Stimulated activated CD8-positive, alpha-beta memory T cell treated with anti-CD3 and anti-CD28 coated beads, Interleukin-12 subunit alpha, Interleukin-12 subunit beta, amount 100 ng/mL, for 24 hours (primary cell): ENCODE results near the gene SH3PXD2B.
"Not testable (repeated sequence)": the region's sequence is repeated elsewhere in the genome, so short reads cannot be mapped to it uniquely, and the experiment has no call there.

ENCODE experiments used
- DNase-seq: peaks from one replicate; pipeline ENCODE4 v3.0.0-alpha.2; 2020; ENCODE audit errors: extremely low read depth

SH3PXD2B gene

DNA sequence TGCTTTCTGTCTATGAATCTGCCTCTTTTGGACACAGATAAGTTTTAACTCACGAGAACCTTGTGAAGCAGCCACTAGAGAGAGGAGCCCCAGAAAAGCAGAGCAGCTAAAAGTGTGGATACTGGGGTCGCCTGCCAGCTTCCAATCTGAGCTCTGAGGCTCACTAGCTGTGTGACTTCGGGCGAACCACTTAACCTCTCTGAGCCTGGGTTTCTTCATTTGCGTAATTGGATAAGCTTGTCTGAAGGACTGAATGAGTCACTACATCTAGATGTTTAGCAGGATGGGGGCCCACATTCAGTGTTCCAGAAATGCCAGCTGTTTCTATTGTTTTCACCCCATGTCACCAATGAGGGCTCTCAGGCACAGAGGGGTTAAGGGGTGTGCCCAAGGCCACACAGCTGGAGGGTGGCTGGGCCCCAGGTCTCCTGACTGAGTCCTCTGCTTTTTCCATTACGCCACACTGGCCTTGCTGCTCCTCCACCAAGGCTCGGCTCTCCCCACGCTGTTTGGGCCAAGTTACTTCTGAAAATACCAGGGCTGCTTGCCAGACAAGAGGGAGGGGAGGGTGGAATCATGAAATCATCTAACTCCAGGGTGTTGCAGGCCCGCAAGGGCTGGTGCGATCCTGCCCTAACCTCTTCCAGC, 36.2 kb downstream of the SH3PXD2B start:
- DNase-seq: no peak

DNA sequence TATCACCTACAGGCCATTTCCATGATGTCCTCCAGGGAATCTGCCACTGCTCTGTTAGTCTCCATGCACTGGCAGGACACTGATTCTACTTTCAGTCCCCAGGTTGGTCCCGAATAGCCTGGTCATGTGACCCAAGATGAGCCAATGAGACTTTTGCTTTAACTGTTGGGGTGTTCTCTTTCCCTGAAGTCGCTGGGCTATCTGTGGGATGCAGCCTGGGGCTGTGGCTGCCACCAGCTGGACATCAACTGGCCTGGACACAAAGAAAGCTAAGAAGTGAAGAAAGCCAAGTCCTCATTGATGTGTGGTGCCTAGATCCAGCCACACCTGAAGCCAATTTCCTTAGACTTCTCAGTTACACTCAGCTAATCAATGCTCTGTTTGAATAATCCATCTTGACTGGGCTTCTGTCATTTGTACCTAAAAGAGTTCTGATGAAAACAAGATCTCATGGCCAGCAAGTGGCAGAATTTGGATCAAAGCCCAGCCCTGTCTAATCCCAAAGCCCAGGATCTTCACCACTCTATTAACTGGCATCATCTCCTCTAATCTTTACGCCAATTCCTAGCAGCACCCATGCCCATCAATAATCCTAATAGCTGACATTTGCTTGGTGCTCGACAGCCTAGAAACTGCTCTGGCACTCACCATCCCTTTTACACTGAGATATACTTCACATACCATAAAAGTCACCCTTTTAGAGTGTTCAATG, 37.0 kb downstream of the SH3PXD2B start:
- no peak for DNase-seq

DNA sequence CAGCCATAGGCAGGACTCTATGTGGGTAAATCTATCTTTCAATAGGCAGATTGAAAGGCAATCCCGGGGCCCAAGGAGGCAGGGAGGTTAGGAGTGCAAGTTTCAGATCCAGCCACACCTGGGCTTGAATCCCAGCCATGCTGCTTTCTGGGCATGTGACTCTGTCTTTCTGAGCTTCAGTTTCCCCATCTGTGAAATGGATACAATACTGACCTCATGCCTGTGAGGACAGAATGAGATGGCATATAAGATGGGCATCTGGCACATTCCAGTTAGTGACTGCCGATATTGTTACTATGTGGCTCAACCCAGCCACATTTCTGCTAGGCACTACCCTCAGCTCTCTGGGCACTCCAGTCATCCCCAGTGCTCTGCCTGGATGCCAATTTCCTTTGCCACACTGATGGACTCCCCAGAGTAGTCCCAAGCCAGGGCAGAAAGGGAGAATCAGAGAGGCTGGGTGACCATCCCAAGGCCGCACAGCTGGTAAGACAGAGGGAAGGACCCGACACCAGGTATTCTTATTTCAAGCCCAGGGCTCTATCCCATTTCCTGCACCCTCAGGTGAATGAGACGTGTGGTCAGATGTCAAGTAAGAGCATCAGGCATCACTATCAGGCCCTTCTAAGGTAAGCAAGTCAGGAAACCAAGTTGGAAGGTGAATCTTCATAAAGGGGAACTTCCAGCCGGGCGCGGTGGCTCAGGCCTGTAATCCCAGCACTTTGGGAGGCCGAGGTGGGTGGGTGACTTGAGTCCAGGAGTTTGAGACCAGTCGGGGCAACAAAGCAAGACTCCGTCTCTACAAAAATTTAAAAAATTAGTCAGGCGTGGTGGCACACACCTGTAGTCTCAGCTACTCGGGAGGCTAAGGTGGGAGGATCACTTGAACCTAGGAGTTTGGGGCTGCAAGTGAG, 38.7 kb downstream of the SH3PXD2B start:
- no peak for DNase-seq

GRCh38 chr5:172414531-172415361, 39.6 kb downstream of the SH3PXD2B start:
- DNase-seq: no peak

DNA sequence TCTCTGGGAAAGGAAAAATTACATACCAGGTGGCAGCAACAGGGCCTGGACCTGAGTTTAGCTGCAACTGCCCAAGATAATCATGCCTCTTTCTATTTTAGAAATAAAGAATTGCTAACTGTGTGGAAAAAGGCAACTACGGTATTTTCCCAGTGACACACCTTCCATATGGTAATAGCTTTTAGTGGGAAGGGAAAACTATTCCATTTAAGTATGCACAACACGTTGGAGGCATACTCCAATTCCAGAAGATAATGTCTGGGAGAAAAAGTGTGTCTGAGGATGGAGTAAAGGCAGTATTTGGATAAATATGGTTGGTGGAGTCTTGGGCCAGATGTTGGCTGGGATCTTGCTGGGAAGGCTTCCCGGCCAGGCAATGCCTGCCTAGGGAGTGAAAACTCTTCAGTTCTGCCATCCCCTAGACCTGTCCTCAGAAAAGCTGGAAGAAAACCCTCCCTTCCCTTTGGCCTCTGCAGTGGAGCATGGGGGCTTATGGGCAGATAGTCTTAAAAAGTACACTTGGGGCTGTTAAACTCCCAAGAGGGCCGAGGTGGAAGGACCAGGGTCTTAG, 40.6 kb downstream of the SH3PXD2B start:
- no peak for DNase-seq

GRCh38 chr5:172412724-172413286, 41.5 kb downstream of the SH3PXD2B start:
- DNase-seq: no peak

DNA sequence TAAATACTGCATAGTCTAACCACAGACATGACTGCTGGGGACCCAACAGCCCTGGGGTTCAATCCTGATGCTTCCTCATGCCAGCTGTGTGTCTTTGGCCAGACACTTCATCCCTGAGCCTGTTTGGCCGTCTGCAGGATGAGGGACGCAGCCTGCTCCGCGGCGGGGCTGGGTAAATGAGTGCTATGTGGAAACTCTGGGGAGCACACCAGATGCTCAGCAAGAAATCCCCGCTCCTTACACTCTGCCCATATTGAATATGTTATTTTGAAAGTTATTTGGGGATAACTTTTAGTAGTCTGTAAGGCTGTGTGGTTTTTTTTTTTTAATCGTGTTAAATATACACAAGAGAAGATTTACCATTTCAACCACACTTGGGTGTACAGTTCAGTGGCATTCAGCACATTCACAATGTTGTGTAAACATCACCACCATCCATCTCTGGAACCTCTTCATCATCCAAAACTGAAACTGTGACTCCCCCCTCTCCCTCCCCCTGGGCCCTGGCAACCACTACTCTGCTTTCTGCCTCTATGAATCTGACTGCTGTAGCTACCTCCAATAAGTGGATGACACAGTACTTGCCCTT, 42.7 kb downstream of the SH3PXD2B start:
- no peak for DNase-seq

DNA sequence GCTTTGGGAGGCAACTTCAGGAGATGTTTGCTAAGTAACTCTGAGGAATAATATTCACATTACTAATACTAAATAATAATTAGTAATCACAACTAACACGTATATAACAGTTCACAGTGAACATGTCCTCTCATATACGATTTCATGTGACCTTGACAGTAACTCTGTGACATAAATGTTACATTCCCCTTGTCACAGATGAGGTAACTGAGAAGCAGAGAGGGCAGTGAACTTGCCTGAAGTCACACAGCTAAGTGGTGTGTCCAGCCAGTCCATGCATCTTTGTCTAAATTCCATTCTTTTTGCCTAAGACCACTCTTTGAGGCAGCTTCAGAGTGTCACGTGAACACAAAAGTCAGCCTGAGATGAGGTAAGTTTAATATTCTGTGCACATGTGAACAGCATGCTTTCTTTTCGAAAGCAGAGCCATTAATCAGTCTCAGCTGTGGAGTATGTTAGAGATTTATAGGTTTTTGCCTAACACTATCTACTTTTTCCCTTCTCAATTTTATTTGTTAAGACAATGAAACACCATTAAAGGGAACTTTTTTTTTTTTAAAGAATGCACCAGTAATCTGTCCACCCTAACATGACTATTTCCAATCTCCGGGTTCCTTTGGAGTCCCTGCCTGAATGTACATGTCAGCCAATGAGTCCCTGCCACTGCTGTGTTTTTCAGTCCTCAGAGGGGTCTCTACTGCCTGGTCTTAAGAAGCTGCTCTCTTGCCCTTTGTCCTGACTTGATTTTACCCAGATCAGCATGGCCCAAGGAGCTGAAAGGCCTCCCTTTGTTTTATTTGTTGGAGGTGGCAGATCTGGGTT, 43.5 kb downstream of the SH3PXD2B start:
- DNase-seq: no peak

GRCh38 chr5:172410160-172410559, 44.2 kb downstream of the SH3PXD2B start:
- DNase-seq: no peak

DNA sequence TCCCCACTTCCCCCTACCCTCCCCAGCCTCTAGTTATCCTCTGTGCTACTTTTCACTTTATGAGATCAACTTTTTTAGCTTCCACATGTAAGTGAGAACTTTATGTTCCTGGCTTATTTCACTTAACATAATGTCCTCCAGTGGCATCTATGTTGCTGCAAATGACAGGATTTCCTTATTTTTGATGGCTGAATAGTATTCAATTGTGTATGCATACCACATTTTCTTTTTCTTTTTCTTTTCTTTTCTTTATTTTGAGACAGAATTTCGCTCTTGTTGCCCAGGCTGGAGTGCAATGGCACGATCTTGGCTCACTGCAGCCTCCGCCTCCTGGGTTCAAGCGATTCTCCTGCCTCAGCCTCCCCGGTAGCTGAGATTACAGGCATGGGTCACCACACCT, 44.8 kb downstream of the SH3PXD2B start:
- DNase-seq: not testable (repeated sequence)

DNA sequence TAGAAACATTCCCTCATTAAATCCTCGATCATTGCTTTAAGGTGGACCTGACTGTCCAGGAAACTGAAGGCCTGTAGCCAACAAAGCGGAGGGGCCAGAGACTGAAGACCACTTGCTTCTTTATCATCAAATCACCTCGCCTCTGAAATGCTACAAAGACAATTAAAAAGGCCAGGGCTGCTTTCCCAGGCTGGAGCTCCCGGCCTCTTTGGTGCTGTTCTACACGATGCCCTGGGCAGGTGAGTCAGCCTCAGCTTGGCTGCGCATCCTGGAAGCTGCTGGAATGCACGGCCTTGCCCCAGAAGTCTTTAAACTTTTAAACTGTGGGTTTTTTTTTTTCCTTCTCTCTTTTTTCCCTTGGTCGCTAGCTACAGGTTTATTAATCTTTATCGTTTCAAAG, 46.5 kb downstream of the SH3PXD2B start:
- DNase-seq: no peak

DNA sequence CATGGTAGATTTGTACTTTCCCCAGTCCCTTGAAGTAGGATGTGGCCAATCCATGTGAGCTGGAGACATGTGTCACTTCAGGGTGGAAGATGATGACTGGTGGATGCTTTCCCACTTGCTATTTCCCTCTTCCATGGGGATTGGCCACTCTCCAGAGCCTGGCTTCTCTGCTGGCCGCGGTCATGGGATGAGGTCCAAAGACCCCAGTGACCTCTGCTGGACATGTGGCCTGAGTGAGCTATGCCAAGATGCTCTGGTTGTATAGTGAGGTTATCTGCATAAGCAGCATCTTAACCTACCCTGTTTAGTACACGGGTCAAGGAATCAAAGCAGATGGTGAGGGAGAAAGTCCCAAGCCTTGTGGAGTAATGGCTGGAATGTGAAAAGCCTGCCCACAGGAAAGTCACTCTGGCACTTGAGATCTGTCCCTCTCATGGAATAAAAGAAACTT, 47.1 kb downstream of the SH3PXD2B start:
- no peak for DNase-seq

GRCh38 chr5:172405226-172406107, 48.9 kb downstream of the SH3PXD2B start:
- no peak for DNase-seq

- DNase-seq: no peak
These were observed 49.6 kb downstream of the SH3PXD2B start for GRCh38 chr5:172404746-172405145.

GRCh38 chr5:172403817-172404216, 50.5 kb downstream of the SH3PXD2B start:
- no peak for DNase-seq

- DNase-seq: no peak
These were observed 51.0 kb downstream of the SH3PXD2B start for GRCh38 chr5:172403189-172403796.

DNA sequence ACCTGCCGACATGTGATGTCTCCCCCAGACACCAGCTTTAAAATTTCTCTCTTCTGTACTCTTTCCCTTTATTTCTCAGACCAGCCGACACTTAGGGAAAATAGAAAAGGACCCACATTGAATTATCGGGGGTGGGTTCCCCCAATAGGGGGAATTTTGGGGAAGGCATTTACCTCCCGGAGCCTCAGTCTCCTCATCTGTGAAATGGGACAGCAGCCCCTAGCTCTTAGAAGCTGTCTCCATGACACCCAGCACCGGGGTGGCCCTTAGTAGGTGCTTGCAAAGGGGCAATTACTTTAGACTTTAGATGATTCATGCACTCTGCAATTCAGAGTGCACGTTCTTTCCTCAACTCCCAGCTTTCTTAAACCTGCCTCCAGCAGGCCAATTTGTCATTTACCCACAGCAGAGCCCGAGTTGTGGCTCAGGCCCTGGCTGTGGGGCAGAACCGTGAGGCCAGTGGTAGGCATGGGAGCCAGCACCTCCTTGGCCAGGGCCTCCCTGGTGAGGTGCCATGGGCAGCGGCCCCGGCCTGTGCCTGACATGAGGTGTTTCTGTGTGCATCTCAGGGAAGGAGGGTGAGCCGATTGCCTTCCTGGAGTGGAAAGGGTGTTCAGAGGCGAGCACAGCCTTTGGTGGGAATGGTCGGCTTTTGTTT, 51.7 kb downstream of the SH3PXD2B start:
- DNase-seq: no peak

DNA sequence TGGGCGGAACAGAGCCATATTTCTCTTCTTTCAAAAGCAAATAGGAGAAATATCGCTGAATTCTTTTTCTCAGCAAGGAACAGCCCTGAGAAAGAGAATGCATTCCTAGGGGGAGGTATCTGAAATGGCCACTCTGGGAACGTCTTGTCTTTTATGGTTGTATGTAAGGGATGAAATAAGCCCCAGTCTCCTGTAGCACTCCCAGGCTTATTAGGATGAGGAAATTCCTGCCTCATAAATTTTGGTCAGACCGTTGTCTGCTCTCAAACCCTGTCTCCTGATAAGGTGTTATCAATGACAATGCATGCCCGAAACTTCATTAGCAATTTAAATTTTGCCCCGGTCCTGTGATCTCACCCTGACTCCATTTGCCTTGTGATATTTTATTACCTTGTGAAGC, 52.3 kb downstream of the SH3PXD2B start:
- not testable (repeated sequence) for DNase-seq
